ENCODE data around the gene IL22RA1.

IL22RA1 gene

DNA sequence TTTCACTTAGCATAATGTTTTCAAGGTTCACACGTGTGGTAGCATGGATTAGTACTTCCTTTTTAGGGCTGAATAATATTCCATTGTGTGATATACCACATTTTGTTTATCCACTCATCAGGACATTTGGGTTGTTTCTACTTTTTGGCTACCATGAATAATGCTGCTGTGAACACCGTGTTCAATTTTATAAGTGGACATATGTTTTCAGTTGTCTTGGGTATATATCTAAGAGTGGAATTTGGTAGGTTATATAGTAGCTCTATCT is 3.8 kb downstream of the IL22RA1 start:
- H3K27me3 ChIP-seq (ENCODE audit: control insufficient read depth in 1 of 2, insufficient read depth in 2 of 2, low read length in 2 of 2), result no peaks in the 10 kb centered on the region
- H3K4me3 ChIP-seq (ENCODE audit: low read depth in 1 of 2, low read length in 2 of 2), result no peak overlapping the region
- no peaks in the 10 kb centered on the region for H3K9me3 ChIP-seq (ENCODE audit: control insufficient read depth in 1 of 2, low read length in 2 of 2)
- H3K9ac ChIP-seq (ENCODE audit: low read depth in 1 of 2, low read length in 2 of 2), result no peak overlapping the region
- no peak overlapping the region for H3K27ac ChIP-seq (ENCODE audit: low read depth, low read length)
- H3K36me3 ChIP-seq (ENCODE audit: control insufficient read depth in 1 of 2, insufficient read depth in 2 of 2, low read length in 2 of 2), result peaks cover 0 to 24% of the 10 kb centered on the region in 2 donors
- peaks cover 20 to 23% of the 10 kb centered on the region in 2 donors for H3K4me1 ChIP-seq (ENCODE audit: control insufficient read depth in 1 of 2, insufficient read depth in 2 of 2, low read length in 2 of 2)

GRCh38 chr1:24138476-24139221 is 4.3 kb downstream of the IL22RA1 start:
- Histone ChIP-seq H3K36me3 (ENCODE audit: control insufficient read depth in 1 of 2, insufficient read depth in 2 of 2, low read length in 2 of 2) (peaks cover 0 to 28% of the 10 kb centered on the region in 2 donors), H3K27me3 (ENCODE audit: control insufficient read depth in 1 of 2, insufficient read depth in 2 of 2, low read length in 2 of 2) (no peaks in the 10 kb centered on the region), H3K9me3 (ENCODE audit: control insufficient read depth in 1 of 2, low read length in 2 of 2) (no peaks in the 10 kb centered on the region), H3K4me3 (ENCODE audit: low read depth in 1 of 2, low read length in 2 of 2) (no peak overlapping the region), H3K9ac (ENCODE audit: low read depth in 1 of 2, low read length in 2 of 2) (no peak overlapping the region), H3K27ac (ENCODE audit: low read depth, low read length) (no peak overlapping the region), H3K4me1 (ENCODE audit: control insufficient read depth in 1 of 2, insufficient read depth in 2 of 2, low read length in 2 of 2) (peaks cover 16 to 18% of the 10 kb centered on the region in 2 donors)

DNA sequence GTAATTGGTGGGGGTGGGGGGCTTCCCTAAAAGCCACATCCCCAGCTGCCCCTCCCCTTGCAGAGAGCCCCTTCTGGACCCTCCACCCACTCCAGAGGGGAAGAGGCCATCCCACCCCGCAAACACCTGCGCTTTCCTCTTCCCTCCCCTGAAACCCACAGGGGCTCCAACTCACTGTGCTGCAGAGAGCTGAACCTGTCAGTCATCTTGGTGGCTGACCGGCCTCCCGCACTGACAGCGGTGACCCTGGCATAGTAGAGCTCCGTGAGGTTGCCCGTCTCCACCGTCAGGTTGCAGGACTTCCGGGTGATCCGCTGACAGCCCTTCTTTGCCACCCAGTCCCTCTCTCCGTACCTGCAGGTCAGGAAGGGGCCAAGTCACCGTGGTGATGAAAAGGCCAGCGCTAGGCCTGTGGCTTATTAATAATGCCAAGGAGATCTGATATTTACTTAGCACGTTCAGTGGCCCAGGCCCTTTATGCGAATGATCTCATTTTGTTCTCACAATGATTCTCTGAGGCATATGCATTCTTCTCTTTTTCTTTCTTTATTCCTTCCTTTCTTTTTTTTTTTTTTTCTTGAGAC is 5.9 kb downstream of the IL22RA1 start:
- Histone ChIP-seq H3K9me3 (ENCODE audit: control insufficient read depth in 1 of 2, low read length in 2 of 2) (no peaks in the 10 kb centered on the region), H3K27ac (ENCODE audit: low read depth, low read length) (no peak overlapping the region), H3K36me3 (ENCODE audit: control insufficient read depth in 1 of 2, insufficient read depth in 2 of 2, low read length in 2 of 2) (peaks cover 0 to 38% of the 10 kb centered on the region in 2 donors), H3K9ac (ENCODE audit: low read depth in 1 of 2, low read length in 2 of 2) (no peak overlapping the region), H3K27me3 (ENCODE audit: control insufficient read depth in 1 of 2, insufficient read depth in 2 of 2, low read length in 2 of 2) (no peaks in the 10 kb centered on the region), H3K4me1 (ENCODE audit: control insufficient read depth in 1 of 2, insufficient read depth in 2 of 2, low read length in 2 of 2) (peaks cover 10 to 11% of the 10 kb centered on the region in 2 donors), H3K4me3 (ENCODE audit: low read depth in 1 of 2, low read length in 2 of 2) (no peak overlapping the region)

GRCh38 chr1:24134376-24134775 is 8.6 kb downstream of the IL22RA1 start:
- Histone ChIP-seq H3K27me3 (ENCODE audit: control insufficient read depth in 1 of 2, insufficient read depth in 2 of 2, low read length in 2 of 2) (no peaks in the 10 kb centered on the region), H3K9ac (ENCODE audit: low read depth in 1 of 2, low read length in 2 of 2) (no peak overlapping the region), H3K9me3 (ENCODE audit: control insufficient read depth in 1 of 2, low read length in 2 of 2) (peaks cover 3% of the 10 kb centered on the region in 2 donors), H3K36me3 (ENCODE audit: control insufficient read depth in 1 of 2, insufficient read depth in 2 of 2, low read length in 2 of 2) (peaks cover 0 to 50% of the 10 kb centered on the region in 2 donors), H3K27ac (ENCODE audit: low read depth, low read length) (no peak overlapping the region), H3K4me1 (ENCODE audit: control insufficient read depth in 1 of 2, insufficient read depth in 2 of 2, low read length in 2 of 2) (no peaks in the 10 kb centered on the region), H3K4me3 (ENCODE audit: low read depth in 1 of 2, low read length in 2 of 2) (no peak overlapping the region)

GRCh38 chr1:24133819-24134218 is 9.1 kb downstream of the IL22RA1 start:
- peaks cover 3% of the 10 kb centered on the region in 2 donors for H3K9me3 ChIP-seq (ENCODE audit: control insufficient read depth in 1 of 2, low read length in 2 of 2)
- H3K36me3 ChIP-seq (ENCODE audit: control insufficient read depth in 1 of 2, insufficient read depth in 2 of 2, low read length in 2 of 2), result peaks cover 0 to 53% of the 10 kb centered on the region in 2 donors
- H3K4me1 ChIP-seq (ENCODE audit: control insufficient read depth in 1 of 2, insufficient read depth in 2 of 2, low read length in 2 of 2), result no peaks in the 10 kb centered on the region
- H3K9ac ChIP-seq (ENCODE audit: low read depth in 1 of 2, low read length in 2 of 2), result no peak overlapping the region
- no peak overlapping the region for H3K27ac ChIP-seq (ENCODE audit: low read depth, low read length)
- H3K27me3 ChIP-seq (ENCODE audit: control insufficient read depth in 1 of 2, insufficient read depth in 2 of 2, low read length in 2 of 2), result no peaks in the 10 kb centered on the region
- no peak overlapping the region for H3K4me3 ChIP-seq (ENCODE audit: low read depth in 1 of 2, low read length in 2 of 2)

DNA sequence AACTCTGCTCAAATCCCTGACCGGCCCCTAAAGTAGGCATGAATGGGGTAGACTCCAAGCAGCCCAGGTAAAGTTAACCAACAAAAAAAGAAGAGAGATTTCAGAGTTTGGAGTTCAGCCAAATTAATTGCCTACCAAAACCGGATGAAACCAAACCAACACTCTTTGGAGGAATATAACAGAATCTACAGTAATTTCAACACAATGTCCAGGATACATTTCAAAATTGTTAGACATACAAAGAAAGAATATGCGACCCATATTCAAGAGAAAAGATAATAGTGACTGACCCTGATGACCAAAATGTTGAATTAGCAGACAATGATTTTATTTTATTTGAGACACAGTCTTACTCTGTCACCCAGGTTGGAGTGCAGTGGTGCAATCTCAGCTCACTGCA is 12.6 kb downstream of the IL22RA1 start:
- no peaks in the 10 kb centered on the region for H3K4me1 ChIP-seq (ENCODE audit: control insufficient read depth in 1 of 2, insufficient read depth in 2 of 2, low read length in 2 of 2)
- H3K27me3 ChIP-seq (ENCODE audit: control insufficient read depth in 1 of 2, insufficient read depth in 2 of 2, low read length in 2 of 2), result no peaks in the 10 kb centered on the region
- H3K36me3 ChIP-seq (ENCODE audit: control insufficient read depth in 1 of 2, insufficient read depth in 2 of 2, low read length in 2 of 2), result peaks cover 0 to 60% of the 10 kb centered on the region in 2 donors
- H3K9ac ChIP-seq (ENCODE audit: low read depth in 1 of 2, low read length in 2 of 2), result no peak overlapping the region
- no peak overlapping the region for H3K27ac ChIP-seq (ENCODE audit: low read depth, low read length)
- H3K9me3 ChIP-seq (ENCODE audit: control insufficient read depth in 1 of 2, low read length in 2 of 2), result peaks cover 3% of the 10 kb centered on the region in 2 donors
- H3K4me3 ChIP-seq (ENCODE audit: low read depth in 1 of 2, low read length in 2 of 2), result no peak overlapping the region

- Histone ChIP-seq H3K27me3 (ENCODE audit: control insufficient read depth in 1 of 2, insufficient read depth in 2 of 2, low read length in 2 of 2) (no peaks in the 10 kb centered on the region), H3K9me3 (ENCODE audit: control insufficient read depth in 1 of 2, low read length in 2 of 2) (peaks cover 3% of the 10 kb centered on the region in 2 donors), H3K9ac (ENCODE audit: low read depth in 1 of 2, low read length in 2 of 2) (no peak overlapping the region), H3K36me3 (ENCODE audit: control insufficient read depth in 1 of 2, insufficient read depth in 2 of 2, low read length in 2 of 2) (peaks cover 0 to 63% of the 10 kb centered on the region in 2 donors), H3K4me1 (ENCODE audit: control insufficient read depth in 1 of 2, insufficient read depth in 2 of 2, low read length in 2 of 2) (no peaks in the 10 kb centered on the region), H3K27ac (ENCODE audit: low read depth, low read length) (no peak overlapping the region), H3K4me3 (ENCODE audit: low read depth in 1 of 2, low read length in 2 of 2) (no peak overlapping the region)
Measured at GRCh38 chr1:24127801-24128363, 15.1 kb downstream of the IL22RA1 start.

DNA sequence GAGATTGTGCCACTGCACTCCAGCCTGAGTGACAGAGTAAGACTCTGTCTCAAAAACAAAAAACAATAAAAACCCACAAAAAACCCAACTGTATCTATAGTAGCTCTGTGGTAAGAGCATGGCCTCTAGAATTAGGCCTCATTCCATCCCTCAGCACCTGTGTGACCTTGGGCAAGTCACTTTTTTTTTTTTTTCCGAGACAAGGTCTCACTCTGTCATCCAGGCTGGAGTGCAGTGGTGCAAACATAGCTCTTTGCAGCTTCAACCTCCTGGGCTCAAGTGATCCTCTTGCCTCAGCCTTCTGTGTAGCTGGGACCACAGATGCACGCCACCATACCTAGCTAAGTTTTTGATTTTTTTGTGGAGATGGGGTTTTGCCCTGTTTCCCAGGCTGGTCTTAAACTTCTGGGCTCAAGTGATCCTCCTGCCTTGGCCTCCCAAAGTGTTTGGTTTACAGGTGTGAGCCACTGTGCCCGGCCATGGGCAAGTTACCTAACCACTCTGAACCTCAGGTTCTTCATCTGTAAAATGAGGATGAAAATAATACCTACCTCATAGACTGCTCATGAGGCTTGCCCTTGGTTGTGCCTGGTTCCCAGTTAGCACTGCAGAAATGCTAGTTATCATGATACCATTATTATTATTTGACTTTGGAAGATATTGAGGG is 15.7 kb downstream of the IL22RA1 start:
- peaks cover 3% of the 10 kb centered on the region in 2 donors for H3K9me3 ChIP-seq (ENCODE audit: control insufficient read depth in 1 of 2, low read length in 2 of 2)
- no peak overlapping the region for H3K4me3 ChIP-seq (ENCODE audit: low read depth in 1 of 2, low read length in 2 of 2)
- H3K4me1 ChIP-seq (ENCODE audit: control insufficient read depth in 1 of 2, insufficient read depth in 2 of 2, low read length in 2 of 2), result no peaks in the 10 kb centered on the region
- no peak overlapping the region for H3K9ac ChIP-seq (ENCODE audit: low read depth in 1 of 2, low read length in 2 of 2)
- H3K27me3 ChIP-seq (ENCODE audit: control insufficient read depth in 1 of 2, insufficient read depth in 2 of 2, low read length in 2 of 2), result no peaks in the 10 kb centered on the region
- H3K36me3 ChIP-seq (ENCODE audit: control insufficient read depth in 1 of 2, insufficient read depth in 2 of 2, low read length in 2 of 2), result peaks cover 0 to 61% of the 10 kb centered on the region in 2 donors
- H3K27ac ChIP-seq (ENCODE audit: low read depth, low read length), result no peak overlapping the region

DNA sequence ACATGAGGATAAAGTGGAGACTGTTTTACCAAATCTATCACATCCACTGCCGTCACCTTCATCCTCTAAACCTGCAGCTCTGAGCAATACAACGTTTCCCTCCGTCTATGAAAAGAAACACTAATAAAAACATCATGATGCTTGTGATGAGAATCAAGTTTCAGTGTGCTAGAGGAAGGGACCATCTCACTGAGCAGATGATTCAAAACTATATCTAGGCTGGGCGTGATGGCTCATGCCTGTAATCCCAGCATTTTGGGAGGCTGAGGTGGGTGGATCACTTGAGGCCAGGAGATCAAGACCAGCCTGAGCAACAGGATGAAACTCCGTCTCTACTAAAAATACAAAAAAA is 16.3 kb downstream of the IL22RA1 start:
- H3K27me3 ChIP-seq (ENCODE audit: control insufficient read depth in 1 of 2, insufficient read depth in 2 of 2, low read length in 2 of 2), result no peaks in the 10 kb centered on the region
- peaks cover 0 to 56% of the 10 kb centered on the region in 2 donors for H3K36me3 ChIP-seq (ENCODE audit: control insufficient read depth in 1 of 2, insufficient read depth in 2 of 2, low read length in 2 of 2)
- no peak overlapping the region for H3K4me3 ChIP-seq (ENCODE audit: low read depth in 1 of 2, low read length in 2 of 2)
- H3K9me3 ChIP-seq (ENCODE audit: control insufficient read depth in 1 of 2, low read length in 2 of 2), result peaks cover 3% of the 10 kb centered on the region in 2 donors
- no peaks in the 10 kb centered on the region for H3K4me1 ChIP-seq (ENCODE audit: control insufficient read depth in 1 of 2, insufficient read depth in 2 of 2, low read length in 2 of 2)
- no peak overlapping the region for H3K27ac ChIP-seq (ENCODE audit: low read depth, low read length)
- H3K9ac ChIP-seq (ENCODE audit: low read depth in 1 of 2, low read length in 2 of 2), result no peak overlapping the region

GRCh38 chr1:24126018-24126671 is 16.8 kb downstream of the IL22RA1 start:
- no peaks in the 10 kb centered on the region for H3K27me3 ChIP-seq (ENCODE audit: control insufficient read depth in 1 of 2, insufficient read depth in 2 of 2, low read length in 2 of 2)
- H3K9ac ChIP-seq (ENCODE audit: low read depth in 1 of 2, low read length in 2 of 2), result no peak overlapping the region
- H3K4me1 ChIP-seq (ENCODE audit: control insufficient read depth in 1 of 2, insufficient read depth in 2 of 2, low read length in 2 of 2), result peaks cover 0 to 2% of the 10 kb centered on the region in 2 donors
- H3K36me3 ChIP-seq (ENCODE audit: control insufficient read depth in 1 of 2, insufficient read depth in 2 of 2, low read length in 2 of 2), result peaks cover 0 to 55% of the 10 kb centered on the region in 2 donors
- peaks cover 3% of the 10 kb centered on the region in 2 donors for H3K9me3 ChIP-seq (ENCODE audit: control insufficient read depth in 1 of 2, low read length in 2 of 2)
- H3K4me3 ChIP-seq (ENCODE audit: low read depth in 1 of 2, low read length in 2 of 2), result no peak overlapping the region
- H3K27ac ChIP-seq (ENCODE audit: low read depth, low read length), result no peak overlapping the region

Data from duodenal mucosa (tissue), 2 donors.